ENCODE results near the gene INPP5A. TPM values are rescaled to one million over a fixed set of nuclear protein-coding genes. Genes with fewer than 3 reads are reported as not detected.

INPP5A gene
- total RNA-seq, 1 experiment from 2014 or later = 16.6 TPM

- Mint-ChIP-seq H3K27me3 (ENCODE audit: unreplicated experiment) (no peaks in the 10 kb centered on the region), H3K4me3 (ENCODE audit: low read depth, unreplicated experiment) (no peak overlapping the region), H3K9me3 (ENCODE audit: low read depth, unreplicated experiment) (no peaks in the 10 kb centered on the region), H3K36me3 (ENCODE audit: insufficient read depth, unreplicated experiment) (no peaks in the 10 kb centered on the region), H3K27ac (ENCODE audit: unreplicated experiment) (no peak overlapping the region), H3K4me1 (ENCODE audit: low read depth, unreplicated experiment) (peaks cover 8% of the 10 kb centered on the region)
- DNase-seq = no peak
- BruUV-seq (replicated peaks) = no TSS peak
- CTCF ChIA-PET = no interaction called here
- TF ChIP-seq, protein P1, sequence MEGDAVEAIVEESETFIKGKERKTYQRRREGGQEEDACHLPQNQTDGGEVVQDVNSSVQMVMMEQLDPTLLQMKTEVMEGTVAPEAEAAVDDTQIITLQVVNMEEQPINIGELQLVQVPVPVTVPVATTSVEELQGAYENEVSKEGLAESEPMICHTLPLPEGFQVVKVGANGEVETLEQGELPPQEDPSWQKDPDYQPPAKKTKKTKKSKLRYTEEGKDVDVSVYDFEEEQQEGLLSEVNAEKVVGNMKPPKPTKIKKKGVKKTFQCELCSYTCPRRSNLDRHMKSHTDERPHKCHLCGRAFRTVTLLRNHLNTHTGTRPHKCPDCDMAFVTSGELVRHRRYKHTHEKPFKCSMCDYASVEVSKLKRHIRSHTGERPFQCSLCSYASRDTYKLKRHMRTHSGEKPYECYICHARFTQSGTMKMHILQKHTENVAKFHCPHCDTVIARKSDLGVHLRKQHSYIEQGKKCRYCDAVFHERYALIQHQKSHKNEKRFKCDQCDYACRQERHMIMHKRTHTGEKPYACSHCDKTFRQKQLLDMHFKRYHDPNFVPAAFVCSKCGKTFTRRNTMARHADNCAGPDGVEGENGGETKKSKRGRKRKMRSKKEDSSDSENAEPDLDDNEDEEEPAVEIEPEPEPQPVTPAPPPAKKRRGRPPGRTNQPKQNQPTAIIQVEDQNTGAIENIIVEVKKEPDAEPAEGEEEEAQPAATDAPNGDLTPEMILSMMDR (IDR thresholded peaks at IDR 0.05; ENCODE audit: unreplicated experiment) = no peak
- intact Hi-C loops (cut with micrococcal nuclease; ENCODE audit: unreplicated experiment) = no loop called here
Observed at GRCh38 chr10:132565516-132566209, 28.1 kb downstream of the INPP5A start.

DNA sequence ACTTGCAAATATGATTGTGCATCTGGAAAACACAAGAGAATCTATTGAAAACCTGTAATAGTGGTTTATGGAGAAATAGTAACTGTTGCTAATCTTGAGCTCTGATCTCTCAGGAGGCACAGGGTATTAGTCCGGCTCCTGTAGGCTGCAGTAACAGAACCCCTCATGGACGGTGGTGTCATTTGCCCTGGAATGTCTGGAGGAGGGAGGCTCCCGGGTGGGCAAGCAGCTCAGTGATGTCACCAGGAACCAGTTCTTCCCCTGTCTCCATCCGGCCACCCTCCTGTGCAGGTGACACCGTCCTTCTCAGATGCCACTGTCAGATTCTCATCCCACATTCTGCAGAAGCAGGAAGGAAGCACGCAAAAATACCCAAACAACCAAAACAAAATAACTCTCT lies 29.3 kb downstream of the INPP5A start:
- Mint-ChIP-seq H3K27me3 (ENCODE audit: unreplicated experiment) (no peaks in the 10 kb centered on the region), H3K9me3 (ENCODE audit: low read depth, unreplicated experiment) (no peaks in the 10 kb centered on the region), H3K4me1 (ENCODE audit: low read depth, unreplicated experiment) (peaks cover 8% of the 10 kb centered on the region), H3K4me3 (ENCODE audit: low read depth, unreplicated experiment) (no peak overlapping the region), H3K27ac (ENCODE audit: unreplicated experiment) (no peak overlapping the region), H3K36me3 (ENCODE audit: insufficient read depth, unreplicated experiment) (no peaks in the 10 kb centered on the region)
- TF ChIP-seq, protein P1 (IDR thresholded peaks at IDR 0.05; ENCODE audit: unreplicated experiment) = no peak
- CTCF ChIA-PET = no interaction called here
- no TSS peak for BruUV-seq (replicated peaks)
- intact Hi-C loops (cut with micrococcal nuclease; ENCODE audit: unreplicated experiment) = no loop called here
- no peak for DNase-seq

DNA sequence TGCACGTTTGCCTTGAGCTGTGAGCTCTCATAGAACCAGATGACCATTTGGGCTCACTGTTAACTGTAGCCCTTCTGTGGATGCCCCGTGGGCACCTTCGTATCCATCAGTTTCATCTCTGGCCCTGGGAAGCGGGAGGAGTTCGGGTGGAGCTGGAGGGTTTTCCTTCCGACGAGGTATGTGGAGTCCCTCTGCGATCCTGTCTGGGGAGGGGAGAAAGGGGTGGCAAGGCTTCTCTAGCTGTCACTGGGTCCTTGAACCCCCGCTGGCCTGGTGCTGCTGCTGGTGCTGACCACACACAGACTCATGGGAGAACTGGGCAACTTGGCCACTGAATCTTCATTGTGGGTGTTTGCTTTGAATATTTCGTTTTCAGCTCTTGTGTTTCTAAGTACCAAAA lies 32.7 kb downstream of the INPP5A start:
- no peak overlapping the region for H3K4me3 Mint-ChIP-seq (ENCODE audit: low read depth, unreplicated experiment)
- CTCF ChIA-PET = no interaction called here
- no peaks in the 10 kb centered on the region for H3K27me3 Mint-ChIP-seq (ENCODE audit: unreplicated experiment)
- peaks cover 10% of the 10 kb centered on the region for H3K4me1 Mint-ChIP-seq (ENCODE audit: low read depth, unreplicated experiment)
- no TSS peak for BruUV-seq (replicated peaks)
- intact Hi-C loops (cut with micrococcal nuclease; ENCODE audit: unreplicated experiment) = loop anchor here (10.0 kb wide), 1 partner anchor 105 kb away; no protein-coding TSS in a partner anchor
- no peak for DNase-seq
- TF ChIP-seq, protein P1 (IDR thresholded peaks at IDR 0.05; ENCODE audit: unreplicated experiment) = no peak
- no peak overlapping the region for H3K27ac Mint-ChIP-seq (ENCODE audit: unreplicated experiment)
- H3K9me3 Mint-ChIP-seq (ENCODE audit: low read depth, unreplicated experiment) = no peaks in the 10 kb centered on the region
- peaks cover 3% of the 10 kb centered on the region for H3K36me3 Mint-ChIP-seq (ENCODE audit: insufficient read depth, unreplicated experiment)

DNA sequence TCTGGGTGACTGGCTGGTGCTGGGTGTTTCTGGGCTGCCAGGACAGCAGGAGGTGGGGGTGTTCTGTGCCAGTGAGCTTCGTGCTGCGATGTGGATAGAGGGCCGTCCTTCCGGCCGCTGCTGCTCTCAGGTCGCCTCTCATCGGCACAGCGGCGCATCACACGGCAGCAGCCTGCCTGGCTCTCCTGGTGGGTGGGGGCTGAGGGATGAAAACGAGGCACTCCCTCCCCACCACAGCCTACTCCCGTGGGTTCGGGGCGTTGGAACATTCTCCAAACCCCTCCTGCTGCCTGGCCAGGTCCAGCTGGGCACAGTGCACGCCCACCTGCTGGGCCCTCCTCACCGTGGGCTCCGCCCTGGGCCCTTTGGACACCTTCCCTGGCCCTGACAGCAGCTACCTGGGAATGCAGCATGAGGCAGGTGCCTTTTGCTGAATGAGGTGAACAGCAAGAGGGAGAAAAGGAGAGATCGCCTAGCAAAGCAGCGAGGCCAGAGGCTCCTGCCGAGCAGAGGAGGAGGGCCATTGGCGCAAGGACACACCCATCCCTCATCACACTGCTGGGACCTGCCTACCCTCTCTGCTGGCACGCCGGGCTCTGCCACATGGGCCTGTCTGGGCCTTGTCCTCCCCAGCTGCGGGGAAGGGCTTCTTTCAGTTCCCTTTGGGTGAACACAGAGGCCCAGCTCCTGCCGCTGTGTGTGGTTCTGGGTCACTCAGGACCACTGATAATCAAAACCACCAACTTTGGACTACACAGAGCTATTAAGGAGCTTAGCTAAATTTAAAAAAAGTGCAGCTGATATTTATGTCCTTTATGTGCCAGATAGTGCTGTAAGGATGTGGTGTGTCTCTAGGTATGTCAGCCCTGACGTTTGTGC lies 33.4 kb downstream of the INPP5A start:
- intact Hi-C loops (cut with micrococcal nuclease; ENCODE audit: unreplicated experiment) = loop anchor here (10.0 kb wide), 1 partner anchor 106 kb away; no protein-coding TSS in a partner anchor
- Mint-ChIP-seq H3K4me3 (ENCODE audit: low read depth, unreplicated experiment) (no peak overlapping the region), H3K4me1 (ENCODE audit: low read depth, unreplicated experiment) (peaks cover 10% of the 10 kb centered on the region), H3K36me3 (ENCODE audit: insufficient read depth, unreplicated experiment) (peaks cover 7% of the 10 kb centered on the region), H3K27ac (ENCODE audit: unreplicated experiment) (no peak overlapping the region), H3K27me3 (ENCODE audit: unreplicated experiment) (no peaks in the 10 kb centered on the region), H3K9me3 (ENCODE audit: low read depth, unreplicated experiment) (no peaks in the 10 kb centered on the region)
- CTCF ChIA-PET = interaction anchor here (1.3 kb wide), 1 partner anchor 112 kb away, joined by 3 read pairs; no protein-coding TSS in a partner anchor
- no peak for DNase-seq
- TF ChIP-seq, protein P1 (IDR thresholded peaks at IDR 0.05; ENCODE audit: unreplicated experiment) = no peak
- no TSS peak for BruUV-seq (replicated peaks)

All from Calu3 (cell line).